SK-N-SH (cell line): ENCODE results near the gene AUH. TPM values are rescaled to one million over a fixed set of nuclear protein-coding genes. Genes with fewer than 3 reads are reported as not detected.

ENCODE experiments used
- CTCF ChIA-PET: fragments of 300-600, 350-600 bp; formaldehyde crosslinking; extraction: SDS; loops from one replicate; lab custom pipeline; 2021; lab: Yijun Ruan, JAX
- POLR2A ChIA-PET: fragments of 350-600 bp; sonication (Branson Sonifier 250); formaldehyde crosslinking; extraction: SDS; loops from one replicate; lab custom pipeline; 2020; ENCODE audit warnings: antibody characterized with exemption, inconsistent platforms; lab: Yijun Ruan, JAX
- DNase-seq: peaks from one replicate; pipeline ENCODE4 v3.0.0; 2012
- H2AFZ ChIP-seq: fragments of 200-600 bp; sonication (generic); 2 replicates; pipeline ENCODE4 v1.8.1; 2016; ENCODE audit warnings: antibody characterized with exemption, mild to moderate bottlenecking, low read depth
- H3F3A ChIP-seq: fragments of 200-600 bp; sonication (generic); replicated peaks from 2 replicates; pipeline ENCODE3; 2016; ENCODE audit warnings: antibody characterized with exemption, mild to moderate bottlenecking; ENCODE audit not compliant: insufficient read depth
- H3K27ac ChIP-seq, 2 experiments: fragments of 200-500 bp in 1 of 2; fragments of 200-600 bp in 1 of 2; sonication (Bioruptor generic) in 1 of 2; sonication (generic), shearing (Covaris generic) in 1 of 2; 2 replicates each; pipeline versions ENCODE4 v1.5.1 to v1.6.1; 2014 to 2016; ENCODE audit warnings: low read depth in 2 of 2, inconsistent platforms in 1 of 2, low read length in 1 of 2, mild to moderate bottlenecking in 1 of 2, mixed read lengths in 1 of 2
- H3K27me3 ChIP-seq: fragments of 200-600 bp; sonication (generic), shearing (Covaris generic); 2 replicates; pipeline ENCODE4 v1.6.1; 2016; ENCODE audit warnings: mixed run types; ENCODE audit not compliant: insufficient read depth
- H3K36me3 ChIP-seq, 2 experiments: fragments of 200-500 bp in 1 of 2; fragments of 200-600 bp in 1 of 2; sonication (Bioruptor generic) in 1 of 2; sonication (generic) in 1 of 2; replicated peaks in 1 of 2; 2 replicates each; pipeline versions ENCODE3 to v1.5.1; 2014 to 2016; ENCODE audit warnings: low read length in 1 of 2, mild to moderate bottlenecking in 1 of 2; ENCODE audit not compliant: insufficient read depth in 2 of 2, control insufficient read depth in 1 of 2
- H3K4me1 ChIP-seq, 2 experiments: fragments of 200-500 bp in 1 of 2; fragments of 200-600 bp in 1 of 2; sonication (Bioruptor generic) in 1 of 2; sonication (generic), shearing (Covaris generic) in 1 of 2; 2 replicates each; pipeline versions ENCODE4 v1.5.1 to v1.6.1; 2014 to 2016; ENCODE audit warnings: low read depth in 1 of 2, low read length in 1 of 2, mixed run types in 1 of 2; ENCODE audit not compliant: insufficient read depth in 2 of 2, control insufficient read depth in 1 of 2
- H3K4me2 ChIP-seq: fragments of 200-600 bp; sonication (generic), shearing (Covaris generic); 2 replicates; pipeline ENCODE4 v1.6.1; 2017; ENCODE audit warnings: mixed run types
- H3K4me3 ChIP-seq, 2 experiments: fragments of 200-500 bp in 1 of 2; fragments of 200-600 bp in 1 of 2; sonication (Bioruptor generic) in 1 of 2; sonication (generic), shearing (Covaris generic) in 1 of 2; 2 replicates each; pipeline versions ENCODE4 v1.5.1 to v1.8.1; 2014 to 2016; ENCODE audit warnings: low read depth in 2 of 2, inconsistent platforms in 1 of 2, low read length in 1 of 2, mild to moderate bottlenecking in 1 of 2, mixed read lengths in 1 of 2, moderate library complexity in 1 of 2
- H3K79me2 ChIP-seq: fragments of 200-600 bp; sonication (generic); 2 replicates; pipeline ENCODE4 v1.8.1; 2017; ENCODE audit warnings: mild to moderate bottlenecking; ENCODE audit not compliant: insufficient read depth
- H3K9ac ChIP-seq: fragments of 200-600 bp; sonication (generic); 2 replicates; pipeline ENCODE4 v1.6.1; 2017; ENCODE audit warnings: mixed run types
- H3K9me2 ChIP-seq: fragments of 200-600 bp; sonication (generic); 2 replicates; pipeline ENCODE4 v1.6.1; 2017; ENCODE audit warnings: mixed run types
- H3K9me3 ChIP-seq: fragments of 200-600 bp; sonication (generic); 2 replicates; pipeline ENCODE4 v1.6.1; 2017; ENCODE audit warnings: mixed run types, mild to moderate bottlenecking, moderate library complexity
- H4K20me1 ChIP-seq: fragments of 200-600 bp; sonication (generic); 2 replicates; pipeline ENCODE4 v1.6.1; 2017; ENCODE audit warnings: mild to moderate bottlenecking, mixed run types; ENCODE audit not compliant: insufficient read depth
- EZH2phosphoT487 ChIP-seq: fragments of 200-600 bp; sonication (generic); IDR thresholded peaks from 2 replicates; pipeline ENCODE4 v1.6.1; 2017; ENCODE audit warnings: low read depth, mixed run types, mild to moderate bottlenecking, antibody characterized with exemption, moderate library complexity, borderline replicate concordance
- FOXJ3 ChIP-seq: sonication (generic); formaldehyde crosslinking; IDR thresholded peaks from 2 replicates; pipeline ENCODE4 v1.5.1; 2020; ENCODE audit warnings: mild to moderate bottlenecking, missing genetic modification reagents
- FOXM1 ChIP-seq: IDR thresholded peaks from 2 replicates; pipeline ENCODE4 v1.4.0; 2012; ENCODE audit warnings: low read depth, mild to moderate bottlenecking
- GATA2 ChIP-seq: sonication (generic); formaldehyde crosslinking; IDR thresholded peaks from 2 replicates; pipeline ENCODE4 v1.5.0; 2020; ENCODE audit warnings: mild to moderate bottlenecking, missing genetic modification reagents
- MEF2A ChIP-seq: IDR thresholded peaks from 2 replicates; pipeline ENCODE4 v1.4.0; 2012; ENCODE audit warnings: low read depth, borderline replicate concordance
- NFIC ChIP-seq: IDR thresholded peaks from 2 replicates; pipeline ENCODE4 v1.4.0; 2012; ENCODE audit warnings: borderline replicate concordance
- NRF1 ChIP-seq: IDR thresholded peaks from 2 replicates; pipeline ENCODE4 v1.6.1; 2012; ENCODE audit warnings: low read depth, mild to moderate bottlenecking, low read length
- POLR2AphosphoS5 ChIP-seq: IDR thresholded peaks from 2 replicates; pipeline ENCODE4 v1.6.1; 2012; ENCODE audit warnings: low read depth, low read length
- RFX5 ChIP-seq: IDR thresholded peaks from 2 replicates; pipeline ENCODE4 v1.6.1; 2012; ENCODE audit warnings: mild to moderate bottlenecking, improper control_type of control experiment, low read length
- TAF1 ChIP-seq: IDR thresholded peaks from 2 replicates; pipeline ENCODE4 v1.6.1; 2012; ENCODE audit warnings: low read depth, mild to moderate bottlenecking, low read length, moderate library complexity, borderline replicate concordance
- TCF12 ChIP-seq: IDR thresholded peaks from 2 replicates; pipeline ENCODE4 v1.4.0; 2012
- YY1 ChIP-seq: IDR thresholded peaks from 2 replicates; pipeline ENCODE4 v1.4.0; 2012; ENCODE audit warnings: low read depth, mild to moderate bottlenecking
- WGBS: methylation state at CpG from one replicate; pipeline ENCODE4 v1.1.6; 2017; ENCODE audit warnings: low lambda C conversion rate; 5-methylcytosine and 5-hydroxymethylcytosine counted together
- polyA plus RNA-seq, 3 experiments: library from polyadenylated mRNA; depleted of rRNA; stranded (reverse); fragments of >200 nt; gene quantifications; 2 replicates each; pipeline ENCODE4 v1.2.3, GENCODE V29; 2012
- TF ChIP-seq, protein P1 (sequence below): fragments of 200-600 bp; sonication (generic); IDR thresholded peaks from 2 replicates; pipeline ENCODE4 v1.6.1; 2017; ENCODE audit warnings: antibody characterized with exemption, mild to moderate bottlenecking, moderate library complexity
- TF ChIP-seq, protein P2 (sequence below): IDR thresholded peaks from 2 replicates; pipeline ENCODE4 v1.4.0; 2012; ENCODE audit warnings: low read depth, borderline replicate concordance
- TF ChIP-seq, protein P3 (sequence below): IDR thresholded peaks from 2 replicates; pipeline ENCODE4 v1.4.0; 2012; ENCODE audit warnings: low read depth
- TF ChIP-seq, protein P4 (sequence below): fragments of 150-350 bp; IDR thresholded peaks from 2 replicates; pipeline ENCODE4 v1.6.1; 2017; ENCODE audit warnings: antibody characterized with exemption, low read length, low read depth, borderline replicate concordance
- TF ChIP-seq, protein P5 (sequence below): IDR thresholded peaks from 2 replicates; pipeline ENCODE4 v1.4.0; 2012; ENCODE audit warnings: low read depth, borderline replicate concordance
- TF ChIP-seq, protein P6 (sequence below): IDR thresholded peaks from 2 replicates; pipeline ENCODE4; 2012
- TF ChIP-seq, protein P7 (sequence below): fragments of 150-350 bp; IDR thresholded peaks from 2 replicates; pipeline ENCODE4 v1.6.1; 2016; ENCODE audit warnings: mild to moderate bottlenecking, low read depth, low read length

AUH gene
- polyA plus RNA-seq, 1 of the 3 experiments (the other 2 are of a cell fraction) = 7.6 TPM

DNA sequence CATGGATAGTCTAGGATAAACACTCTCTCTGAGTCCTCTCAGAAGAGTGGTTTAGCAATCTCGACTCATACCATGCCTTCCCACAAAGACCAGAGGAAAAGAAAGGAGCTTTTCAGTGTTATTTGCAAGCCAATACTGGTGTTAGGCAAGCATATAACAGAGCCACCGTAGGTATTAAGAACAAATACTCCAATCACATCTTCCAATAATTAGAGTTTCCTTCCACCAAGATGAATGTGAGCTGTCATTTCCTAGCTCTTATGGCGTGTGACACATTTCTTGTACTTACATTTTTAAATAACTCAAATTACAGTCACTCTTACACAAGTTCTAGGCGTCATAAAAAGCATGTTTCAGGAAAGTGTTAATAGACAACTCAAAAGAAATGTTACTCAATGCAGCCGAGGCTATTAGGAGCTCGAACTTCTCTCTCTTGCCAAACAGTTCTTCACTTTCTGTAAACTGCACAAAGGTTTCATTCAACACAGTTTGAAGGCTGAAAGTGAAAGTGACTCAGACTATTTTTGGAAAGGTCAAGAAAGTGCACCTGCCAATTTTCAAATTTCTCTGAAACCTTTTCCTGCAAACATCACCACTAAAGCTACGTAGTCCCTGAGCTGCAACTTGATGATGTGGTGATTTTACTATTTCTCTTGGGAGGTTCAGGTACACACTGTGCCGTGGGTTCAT, 153.8 kb downstream of the AUH start:
- TF ChIP-seq FOXM1 = no peak
- TF ChIP-seq, protein P1, sequence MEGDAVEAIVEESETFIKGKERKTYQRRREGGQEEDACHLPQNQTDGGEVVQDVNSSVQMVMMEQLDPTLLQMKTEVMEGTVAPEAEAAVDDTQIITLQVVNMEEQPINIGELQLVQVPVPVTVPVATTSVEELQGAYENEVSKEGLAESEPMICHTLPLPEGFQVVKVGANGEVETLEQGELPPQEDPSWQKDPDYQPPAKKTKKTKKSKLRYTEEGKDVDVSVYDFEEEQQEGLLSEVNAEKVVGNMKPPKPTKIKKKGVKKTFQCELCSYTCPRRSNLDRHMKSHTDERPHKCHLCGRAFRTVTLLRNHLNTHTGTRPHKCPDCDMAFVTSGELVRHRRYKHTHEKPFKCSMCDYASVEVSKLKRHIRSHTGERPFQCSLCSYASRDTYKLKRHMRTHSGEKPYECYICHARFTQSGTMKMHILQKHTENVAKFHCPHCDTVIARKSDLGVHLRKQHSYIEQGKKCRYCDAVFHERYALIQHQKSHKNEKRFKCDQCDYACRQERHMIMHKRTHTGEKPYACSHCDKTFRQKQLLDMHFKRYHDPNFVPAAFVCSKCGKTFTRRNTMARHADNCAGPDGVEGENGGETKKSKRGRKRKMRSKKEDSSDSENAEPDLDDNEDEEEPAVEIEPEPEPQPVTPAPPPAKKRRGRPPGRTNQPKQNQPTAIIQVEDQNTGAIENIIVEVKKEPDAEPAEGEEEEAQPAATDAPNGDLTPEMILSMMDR = no peak
- TF ChIP-seq, protein P2, sequence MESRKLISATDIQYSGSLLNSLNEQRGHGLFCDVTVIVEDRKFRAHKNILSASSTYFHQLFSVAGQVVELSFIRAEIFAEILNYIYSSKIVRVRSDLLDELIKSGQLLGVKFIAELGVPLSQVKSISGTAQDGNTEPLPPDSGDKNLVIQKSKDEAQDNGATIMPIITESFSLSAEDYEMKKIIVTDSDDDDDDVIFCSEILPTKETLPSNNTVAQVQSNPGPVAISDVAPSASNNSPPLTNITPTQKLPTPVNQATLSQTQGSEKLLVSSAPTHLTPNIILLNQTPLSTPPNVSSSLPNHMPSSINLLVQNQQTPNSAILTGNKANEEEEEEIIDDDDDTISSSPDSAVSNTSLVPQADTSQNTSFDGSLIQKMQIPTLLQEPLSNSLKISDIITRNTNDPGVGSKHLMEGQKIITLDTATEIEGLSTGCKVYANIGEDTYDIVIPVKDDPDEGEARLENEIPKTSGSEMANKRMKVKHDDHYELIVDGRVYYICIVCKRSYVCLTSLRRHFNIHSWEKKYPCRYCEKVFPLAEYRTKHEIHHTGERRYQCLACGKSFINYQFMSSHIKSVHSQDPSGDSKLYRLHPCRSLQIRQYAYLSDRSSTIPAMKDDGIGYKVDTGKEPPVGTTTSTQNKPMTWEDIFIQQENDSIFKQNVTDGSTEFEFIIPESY = no peak
- no peak for TF ChIP-seq TAF1
- no peak for TF ChIP-seq NRF1
- no peak for TF ChIP-seq TCF12
- TF ChIP-seq EZH2phosphoT487 = no peak
- TF ChIP-seq MEF2A = no peak
- no peak for TF ChIP-seq FOXJ3
- no peak for TF ChIP-seq RFX5
- TF ChIP-seq GATA2 (CRISPR knock-in tag) = no peak
- TF ChIP-seq, protein P3, sequence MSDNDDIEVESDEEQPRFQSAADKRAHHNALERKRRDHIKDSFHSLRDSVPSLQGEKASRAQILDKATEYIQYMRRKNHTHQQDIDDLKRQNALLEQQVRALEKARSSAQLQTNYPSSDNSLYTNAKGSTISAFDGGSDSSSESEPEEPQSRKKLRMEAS = no peak
- TF ChIP-seq, protein P4, sequence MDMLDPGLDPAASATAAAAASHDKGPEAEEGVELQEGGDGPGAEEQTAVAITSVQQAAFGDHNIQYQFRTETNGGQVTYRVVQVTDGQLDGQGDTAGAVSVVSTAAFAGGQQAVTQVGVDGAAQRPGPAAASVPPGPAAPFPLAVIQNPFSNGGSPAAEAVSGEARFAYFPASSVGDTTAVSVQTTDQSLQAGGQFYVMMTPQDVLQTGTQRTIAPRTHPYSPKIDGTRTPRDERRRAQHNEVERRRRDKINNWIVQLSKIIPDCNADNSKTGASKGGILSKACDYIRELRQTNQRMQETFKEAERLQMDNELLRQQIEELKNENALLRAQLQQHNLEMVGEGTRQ = no peak
- no peak for TF ChIP-seq NFIC
- TF ChIP-seq, protein P5, sequence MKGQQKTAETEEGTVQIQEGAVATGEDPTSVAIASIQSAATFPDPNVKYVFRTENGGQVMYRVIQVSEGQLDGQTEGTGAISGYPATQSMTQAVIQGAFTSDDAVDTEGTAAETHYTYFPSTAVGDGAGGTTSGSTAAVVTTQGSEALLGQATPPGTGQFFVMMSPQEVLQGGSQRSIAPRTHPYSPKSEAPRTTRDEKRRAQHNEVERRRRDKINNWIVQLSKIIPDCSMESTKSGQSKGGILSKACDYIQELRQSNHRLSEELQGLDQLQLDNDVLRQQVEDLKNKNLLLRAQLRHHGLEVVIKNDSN = no peak
- no peak for TF ChIP-seq YY1
- no peak for TF ChIP-seq POLR2AphosphoS5
- TF ChIP-seq, protein P6, sequence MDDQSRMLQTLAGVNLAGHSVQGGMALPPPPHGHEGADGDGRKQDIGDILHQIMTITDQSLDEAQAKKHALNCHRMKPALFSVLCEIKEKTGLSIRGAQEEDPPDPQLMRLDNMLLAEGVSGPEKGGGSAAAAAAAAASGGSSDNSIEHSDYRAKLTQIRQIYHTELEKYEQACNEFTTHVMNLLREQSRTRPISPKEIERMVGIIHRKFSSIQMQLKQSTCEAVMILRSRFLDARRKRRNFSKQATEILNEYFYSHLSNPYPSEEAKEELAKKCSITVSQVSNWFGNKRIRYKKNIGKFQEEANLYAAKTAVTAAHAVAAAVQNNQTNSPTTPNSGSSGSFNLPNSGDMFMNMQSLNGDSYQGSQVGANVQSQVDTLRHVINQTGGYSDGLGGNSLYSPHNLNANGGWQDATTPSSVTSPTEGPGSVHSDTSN = no peak
- TF ChIP-seq, protein P7, sequence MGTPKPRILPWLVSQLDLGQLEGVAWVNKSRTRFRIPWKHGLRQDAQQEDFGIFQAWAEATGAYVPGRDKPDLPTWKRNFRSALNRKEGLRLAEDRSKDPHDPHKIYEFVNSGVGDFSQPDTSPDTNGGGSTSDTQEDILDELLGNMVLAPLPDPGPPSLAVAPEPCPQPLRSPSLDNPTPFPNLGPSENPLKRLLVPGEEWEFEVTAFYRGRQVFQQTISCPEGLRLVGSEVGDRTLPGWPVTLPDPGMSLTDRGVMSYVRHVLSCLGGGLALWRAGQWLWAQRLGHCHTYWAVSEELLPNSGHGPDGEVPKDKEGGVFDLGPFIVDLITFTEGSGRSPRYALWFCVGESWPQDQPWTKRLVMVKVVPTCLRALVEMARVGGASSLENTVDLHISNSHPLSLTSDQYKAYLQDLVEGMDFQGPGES = no peak
- TF ChIP-seq, all 33 proteins: peak for 0
- peaks cover 5% of the 10 kb centered on the region; the same call in 1 of the 2 replicates for H3K9me3 ChIP-seq
- no peaks in the 10 kb centered on the region for H3F3A ChIP-seq
- no peaks in the 10 kb centered on the region for H3K36me3 ChIP-seq
- no peak overlapping the region for H3K9ac ChIP-seq
- H3K27ac ChIP-seq = no peak overlapping the region
- H3K4me2 ChIP-seq = no peak overlapping the region
- no peaks in the 10 kb centered on the region for H4K20me1 ChIP-seq
- no peak overlapping the region for H2AFZ ChIP-seq
- H3K27me3 ChIP-seq = no peaks in the 10 kb centered on the region
- no peaks in the 10 kb centered on the region for H3K9me2 ChIP-seq
- ChIA-PET POLR2A (no interaction called here), CTCF (no interaction called here)
- 65% methylated on average over 8 of the region's 8 CpGs for WGBS
- H3K4me3 ChIP-seq = no peak overlapping the region
- no peak for DNase-seq
- no peaks in the 10 kb centered on the region for H3K79me2 ChIP-seq
- peaks cover 0 to 5% of the 10 kb centered on the region in 2 experiments; a peak in 1 of 4 replicates for H3K4me1 ChIP-seq
